Skeletal muscle tissue (tissue), 4 donors: ENCODE results near the gene HOXD13. TPM values are rescaled to one million over a fixed set of nuclear protein-coding genes. Genes with fewer than 3 reads are reported as not detected.
A peak's percentile ranks its signal among the peaks of the same experiment; 100 is the strongest.

Experiments
- H3K27ac ChIP-seq: one replicate; pipeline ENCODE4 v1.7.0; 2013; ENCODE audit warnings: mild to moderate bottlenecking, low read depth, low read length, inconsistent platforms
- H3K27me3 ChIP-seq, 3 donors: one replicate each; pipeline ENCODE4 v1.7.0; 2013; ENCODE audit warnings: low read length in 3 of 3; ENCODE audit not compliant: control insufficient read depth in 3 of 3, insufficient read depth in 3 of 3
- H3K36me3 ChIP-seq, 3 donors: one replicate each; pipeline ENCODE4 v1.7.0; 2013; ENCODE audit warnings: low read length in 3 of 3; ENCODE audit not compliant: control insufficient read depth in 3 of 3, insufficient read depth in 3 of 3
- H3K4me1 ChIP-seq, 3 donors: one replicate each; pipeline ENCODE4 v1.7.0; 2013; ENCODE audit warnings: low read length in 3 of 3, mild to moderate bottlenecking in 3 of 3; ENCODE audit not compliant: control insufficient read depth in 3 of 3, insufficient read depth in 3 of 3
- H3K4me3 ChIP-seq, 3 donors: one replicate each; pipeline ENCODE4 v1.7.0; 2013; ENCODE audit warnings: low read length in 3 of 3
- H3K9ac ChIP-seq, 3 donors: one replicate each; pipeline ENCODE4 v1.7.0; 2013; ENCODE audit warnings: low read length in 3 of 3, mild to moderate bottlenecking in 3 of 3, moderate library complexity in 2 of 3, low read depth in 1 of 3
- H3K9me3 ChIP-seq, 3 donors: one replicate each; pipeline ENCODE4 v1.7.0; 2013; ENCODE audit warnings: low read length in 3 of 3; ENCODE audit not compliant: control insufficient read depth in 3 of 3
- total RNA-seq: library from RNA; depleted of rRNA; stranded (reverse); fragments of >200 nt; gene quantifications from one replicate; pipeline ENCODE4 v1.2.3, GENCODE V29; 2014
- donor health status: Osteomylitis.

Gene HOXD13
- total RNA-seq, 1 donor from 2014 or later: under 0.01 TPM

DNA sequence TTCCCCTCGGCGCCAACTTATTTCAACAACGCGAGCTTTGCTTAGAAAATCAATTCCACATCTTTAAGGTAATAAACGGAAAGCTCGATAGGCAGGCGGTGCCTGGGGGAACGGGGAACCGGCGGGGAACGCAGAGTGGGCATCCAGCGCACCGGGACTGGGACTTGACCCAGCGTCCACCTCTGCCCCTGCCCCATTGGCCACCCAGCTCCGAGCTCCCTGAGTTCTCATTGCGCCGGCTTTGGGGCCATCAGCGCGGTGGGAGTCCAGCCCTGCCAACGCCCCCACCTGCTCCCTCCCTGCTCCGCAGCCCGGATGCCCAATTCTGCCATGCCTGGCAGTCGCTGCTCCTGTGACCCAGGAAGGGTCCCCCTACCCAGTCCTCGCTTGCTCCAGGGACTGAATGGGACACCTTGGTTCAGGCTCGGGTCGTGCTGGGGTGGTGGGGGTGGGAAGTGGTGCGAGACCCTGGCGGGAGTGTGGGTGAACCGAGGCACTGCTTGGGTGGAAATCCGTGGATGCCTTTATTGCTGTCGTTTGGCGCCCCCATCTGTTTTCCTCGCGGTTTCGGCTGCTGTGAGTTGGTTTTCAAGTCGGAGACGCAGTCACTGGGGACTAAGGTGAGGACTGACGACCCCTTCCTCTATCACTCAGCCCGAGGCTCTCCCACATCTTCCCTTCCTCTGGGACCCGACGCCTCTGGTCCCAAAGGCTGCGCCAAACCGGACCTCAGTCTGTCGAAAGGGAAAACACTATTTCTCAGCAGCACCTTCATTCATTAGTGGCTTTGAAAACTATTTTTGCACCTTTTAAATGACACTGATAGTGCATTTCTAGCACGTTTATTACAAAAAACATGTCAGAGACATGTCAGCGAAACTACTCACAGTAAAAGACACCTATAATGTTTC is 6.4 kb upstream of the HOXD13 start:
- peaks cover 23 to 34% (median 24%) of the 10 kb centered on the region in 3 donors for H3K4me1 ChIP-seq
- H3K36me3 ChIP-seq: no peaks in the 10 kb centered on the region
- peak overlapping the region in 1 of 3 donors; percentile 53 for H3K4me3 ChIP-seq
- no peaks in the 10 kb centered on the region for H3K9me3 ChIP-seq
- H3K27ac ChIP-seq: no peak overlapping the region
- H3K9ac ChIP-seq: no peak overlapping the region
- peaks cover 96 to 100% (median 99%) of the 10 kb centered on the region in 3 donors for H3K27me3 ChIP-seq

DNA sequence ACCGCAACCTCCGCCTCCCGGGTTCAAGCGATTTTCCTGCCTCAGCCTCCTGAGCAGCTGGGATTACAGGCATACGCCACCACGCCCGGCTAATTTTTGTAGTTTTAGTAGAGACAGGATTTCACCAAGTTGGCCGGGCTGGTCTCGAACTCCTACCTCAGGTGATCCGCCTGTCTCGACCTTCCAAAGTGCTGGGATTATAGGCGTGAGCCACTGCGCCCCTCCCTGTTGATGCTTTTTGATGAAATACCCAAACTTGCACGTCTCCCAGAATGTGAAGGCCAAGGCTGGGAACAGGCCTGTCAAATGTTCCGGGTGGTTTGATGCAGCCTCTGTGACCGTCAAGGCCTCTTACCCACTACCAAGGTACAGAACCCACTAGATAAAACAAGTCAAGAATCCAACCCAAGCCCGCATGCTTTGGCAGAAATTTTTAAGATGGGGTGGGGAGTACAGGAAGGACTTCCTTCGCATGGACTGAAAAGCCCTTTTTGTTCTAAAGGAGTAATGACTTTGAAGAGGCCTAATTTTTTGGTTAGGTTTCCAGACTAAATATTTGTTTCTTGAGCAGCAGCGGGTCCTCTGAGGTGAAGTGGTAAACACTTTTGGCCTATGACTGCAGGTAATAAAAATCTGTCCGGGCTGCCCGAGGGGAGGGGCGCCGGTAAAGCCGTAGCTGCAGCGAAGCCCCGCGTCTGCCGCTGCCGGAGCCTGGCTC is 5.0 kb upstream of the HOXD13 start:
- H3K4me3 ChIP-seq: no peak overlapping the region
- H3K4me1 ChIP-seq: peaks cover 23 to 34% (median 24%) of the 10 kb centered on the region in 3 donors
- H3K27ac ChIP-seq: no peak overlapping the region
- no peaks in the 10 kb centered on the region for H3K9me3 ChIP-seq
- peaks cover 94 to 97% (median 97%) of the 10 kb centered on the region in 3 donors for H3K27me3 ChIP-seq
- no peaks in the 10 kb centered on the region for H3K36me3 ChIP-seq
- H3K9ac ChIP-seq: no peak overlapping the region

DNA sequence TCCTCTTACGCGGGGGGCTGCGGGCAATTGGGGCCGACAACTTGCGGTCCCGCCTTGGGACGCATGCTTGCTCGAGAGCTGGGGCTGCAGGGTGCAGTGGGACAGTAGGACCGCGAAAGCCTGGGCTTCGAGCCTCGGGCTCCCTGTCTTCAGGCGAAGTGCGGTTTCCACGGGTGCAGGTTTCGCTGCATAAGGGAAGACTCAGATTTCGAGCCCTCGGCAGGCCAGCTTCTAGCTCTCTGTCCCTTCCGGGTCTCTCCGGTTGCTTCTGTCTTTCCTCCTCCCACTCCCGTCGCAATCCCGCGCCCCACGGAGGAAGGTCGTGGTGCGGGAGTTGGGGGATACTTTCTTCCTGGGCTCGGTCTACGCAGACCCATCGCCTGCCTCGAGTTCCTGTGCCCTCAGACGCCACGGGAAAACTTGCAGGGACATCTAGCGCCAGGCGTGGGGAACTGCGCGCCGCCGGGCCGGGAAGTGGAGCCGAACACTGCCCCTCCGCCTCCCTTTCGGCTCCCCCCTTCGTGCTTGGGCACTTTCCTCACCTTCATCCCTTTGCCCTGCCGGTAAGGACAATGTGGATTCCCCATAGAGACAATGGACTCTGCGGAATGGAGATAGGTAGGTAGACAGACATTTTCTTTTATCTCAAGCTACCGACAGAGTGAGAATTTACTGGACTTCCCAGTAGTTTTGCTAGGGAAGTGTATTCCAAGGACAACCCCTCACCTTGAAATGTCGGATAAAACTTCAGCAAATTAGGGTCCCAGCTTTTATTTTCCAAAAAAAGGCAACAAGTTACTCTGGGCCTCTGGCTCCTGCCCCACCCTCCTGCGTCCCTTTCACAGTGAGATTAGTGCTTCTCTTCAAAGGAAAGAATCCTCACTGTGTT is 4.2 kb upstream of the HOXD13 start:
- Histone ChIP-seq H3K36me3 (no peaks in the 10 kb centered on the region), H3K27ac (no peak overlapping the region), H3K27me3 (peaks cover 93 to 95% (median 94%) of the 10 kb centered on the region in 3 donors), H3K4me3 (peak overlapping the region; percentile 24 to 56 (median 51)), H3K4me1 (peaks cover 22 to 30% (median 26%) of the 10 kb centered on the region in 3 donors), H3K9me3 (no peaks in the 10 kb centered on the region), H3K9ac (no peak overlapping the region)

DNA sequence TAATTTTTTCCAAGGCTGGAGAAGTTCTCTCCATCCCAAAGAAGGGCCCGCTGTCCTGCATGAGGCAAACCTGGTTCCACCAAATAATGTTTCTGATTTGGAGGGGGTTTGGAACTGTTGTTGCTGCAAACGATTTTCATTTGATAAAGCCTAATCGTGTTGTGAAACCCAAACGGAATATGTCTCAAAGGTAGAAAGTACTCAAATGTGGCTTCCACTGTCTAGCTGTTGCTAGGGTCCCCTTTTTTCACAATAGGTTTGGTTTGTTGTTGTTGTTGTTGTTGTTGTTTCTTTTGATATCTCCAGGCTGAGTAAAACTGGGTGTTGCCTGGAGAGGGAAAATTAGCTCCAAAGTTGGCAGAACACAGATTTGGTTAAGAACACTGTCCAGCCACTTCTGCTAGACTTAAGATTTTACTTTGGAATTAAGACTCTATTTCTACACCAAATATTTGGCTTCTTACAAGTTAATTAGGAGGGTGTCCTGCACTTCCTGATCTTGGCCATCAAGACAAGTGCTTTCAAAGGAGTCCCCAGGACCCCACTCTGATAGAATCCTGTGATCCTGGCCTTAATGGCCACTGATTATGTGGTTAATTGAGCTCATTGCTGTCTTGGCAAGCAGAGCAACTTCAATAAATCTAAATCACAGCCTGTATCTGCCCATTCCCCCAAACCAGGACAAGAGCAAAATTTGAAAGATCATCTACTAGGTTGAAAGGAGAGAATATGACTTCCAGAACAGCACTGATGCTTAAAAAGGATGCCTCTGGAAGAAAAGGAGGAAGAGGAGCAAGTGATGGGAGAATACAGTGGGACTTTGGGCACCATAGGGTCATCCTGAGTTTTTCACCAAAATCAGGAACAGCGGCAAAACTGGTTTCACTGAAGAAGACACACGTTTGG is 3.3 kb upstream of the HOXD13 start:
- Histone ChIP-seq H3K9ac (no peak overlapping the region), H3K4me1 (peaks cover 22 to 28% (median 27%) of the 10 kb centered on the region in 3 donors), H3K9me3 (no peaks in the 10 kb centered on the region), H3K36me3 (no peaks in the 10 kb centered on the region), H3K4me3 (no peak overlapping the region), H3K27me3 (peaks cover 93 to 95% (median 94%) of the 10 kb centered on the region in 3 donors), H3K27ac (no peak overlapping the region)

DNA sequence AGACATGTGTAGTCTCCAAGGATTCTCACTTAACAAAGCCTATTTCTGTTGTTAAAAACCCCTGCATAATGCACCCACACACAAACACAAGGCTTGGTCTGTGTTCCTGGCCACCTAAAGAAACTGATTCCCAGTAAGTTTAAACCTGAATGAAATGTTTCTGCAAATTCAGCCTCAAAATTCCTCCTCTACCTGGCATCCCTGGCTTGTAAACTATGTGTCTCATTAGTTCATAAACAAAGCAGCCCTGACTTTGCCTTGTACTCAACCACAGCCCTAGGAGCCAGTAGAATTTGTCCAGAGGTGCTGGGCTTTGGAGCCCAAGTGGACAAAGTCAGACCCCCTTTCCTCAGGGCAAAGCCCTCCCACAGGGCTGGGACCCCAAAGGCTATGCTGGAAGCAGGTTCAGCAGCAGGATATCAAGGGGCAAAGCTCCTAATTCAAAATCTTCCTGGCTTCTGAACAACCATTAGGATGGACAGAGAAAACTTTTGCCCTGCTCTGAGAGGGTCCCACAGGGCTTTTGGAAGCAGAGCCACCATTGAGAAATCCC is 2.6 kb upstream of the HOXD13 start:
- Histone ChIP-seq H3K27me3 (peaks cover 93 to 95% (median 94%) of the 10 kb centered on the region in 3 donors), H3K36me3 (no peaks in the 10 kb centered on the region), H3K4me1 (peaks cover 22 to 26% (median 25%) of the 10 kb centered on the region in 3 donors), H3K9ac (no peak overlapping the region), H3K9me3 (no peaks in the 10 kb centered on the region), H3K27ac (no peak overlapping the region), H3K4me3 (no peak overlapping the region)

DNA sequence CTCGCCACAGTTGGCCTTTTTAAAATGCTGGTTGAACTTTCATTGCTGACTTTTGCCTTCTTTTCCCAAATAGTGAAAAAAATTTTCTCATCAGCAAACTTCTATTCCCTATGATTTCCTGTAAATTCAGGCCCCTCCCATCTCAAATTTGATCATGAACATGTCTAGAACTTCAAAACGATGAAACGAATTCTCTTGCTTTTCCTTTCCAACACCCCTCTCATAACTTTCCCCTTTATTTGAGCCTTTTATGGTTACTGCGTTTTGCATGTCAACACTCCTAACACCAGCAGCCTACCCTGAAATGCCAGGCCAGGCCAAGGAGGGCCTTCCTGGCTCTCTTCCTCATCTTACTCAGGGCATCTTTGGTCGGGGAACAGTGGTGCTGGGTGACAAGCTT is 1.7 kb upstream of the HOXD13 start:
- Histone ChIP-seq H3K4me1 (peaks cover 14 to 17% (median 16%) of the 10 kb centered on the region in 3 donors), H3K9me3 (no peaks in the 10 kb centered on the region), H3K9ac (no peak overlapping the region), H3K27ac (no peak overlapping the region), H3K36me3 (no peaks in the 10 kb centered on the region), H3K4me3 (no peak overlapping the region), H3K27me3 (peaks cover 93 to 95% (median 94%) of the 10 kb centered on the region in 3 donors)

DNA sequence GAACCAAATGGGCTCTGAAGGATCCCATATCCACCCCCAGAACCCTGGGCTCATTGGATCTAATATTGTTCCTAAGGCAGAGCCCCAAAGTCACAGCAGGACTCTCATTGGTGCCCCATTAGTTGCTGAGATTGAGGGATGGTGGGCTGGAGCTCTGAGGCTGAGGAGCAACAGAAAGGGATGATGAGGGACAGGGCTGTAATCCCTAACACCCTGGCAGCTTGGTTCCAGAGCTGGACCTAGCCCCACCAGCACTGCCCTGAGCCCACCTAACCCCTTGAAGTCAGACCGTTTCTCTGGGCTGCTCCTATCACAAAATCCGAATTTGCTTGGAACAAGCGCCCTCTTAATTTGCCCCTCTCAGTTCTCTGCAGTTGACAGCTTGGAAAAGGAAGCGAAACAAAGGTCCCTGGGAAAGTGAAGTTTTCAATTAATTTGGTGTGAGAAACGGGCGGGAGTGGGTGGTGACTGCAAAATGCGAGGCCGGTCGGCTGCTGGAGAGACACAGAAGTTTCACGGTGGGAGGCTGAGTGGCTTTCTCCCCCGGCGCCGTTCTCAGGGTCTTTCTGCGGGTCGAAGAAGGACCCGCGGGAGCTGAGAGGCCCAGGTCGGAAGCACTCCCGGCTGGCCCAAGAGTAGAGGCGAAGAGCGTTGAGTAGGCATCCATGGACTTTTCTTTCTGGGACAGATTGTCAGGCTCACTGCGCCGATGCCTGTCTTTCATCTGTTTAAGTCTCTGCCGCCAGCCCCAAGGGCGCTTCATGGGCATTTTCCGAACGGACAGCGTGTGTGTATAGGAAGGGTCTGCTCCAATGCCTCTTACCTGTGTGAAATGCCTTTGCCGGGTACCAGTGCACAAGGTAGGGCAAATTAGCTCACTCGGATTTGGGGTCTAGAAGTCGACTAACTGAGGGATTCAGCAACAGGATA is 927 bp upstream of the HOXD13 start:
- no peaks in the 10 kb centered on the region for H3K9me3 ChIP-seq
- H3K27ac ChIP-seq: no peak overlapping the region
- no peaks in the 10 kb centered on the region for H3K36me3 ChIP-seq
- no peak overlapping the region for H3K4me3 ChIP-seq
- peaks cover 92 to 95% (median 94%) of the 10 kb centered on the region in 3 donors for H3K27me3 ChIP-seq
- no peak overlapping the region for H3K9ac ChIP-seq
- peaks cover 12 to 14% (median 14%) of the 10 kb centered on the region in 3 donors for H3K4me1 ChIP-seq
